Activated naive CD4-positive, alpha-beta T cell treated with anti-CD3 and anti-CD28 coated beads, Interleukin-2, amount 10 ng/mL, durations not matched to agents 7 days and 5 days (primary cell): Measurements from ENCODE around the gene TCF12.
A peak's percentile ranks its signal among the peaks of the same experiment; 100 is the strongest.
"Not testable (repeated sequence)": the region's sequence is repeated elsewhere in the genome, so short reads cannot be mapped to it uniquely, and the experiment has no call there.

Experiments used
- CTCF ChIA-PET: fragments of 350-600 bp; sonication (Branson Sonifier 250); formaldehyde crosslinking; loops from one replicate; lab custom pipeline; 2021; ENCODE audit warnings: antibody characterized with exemption; lab: Charles Lee
- DNase-seq: peaks from one replicate; pipeline ENCODE4 v3.0.0-alpha.2; 2020
- H3K27ac Mint-ChIP-seq: one replicate; pipeline ENCODE4 v1.8.0; 2021; ENCODE audit warnings: mild to moderate bottlenecking, moderate library complexity, mixed read lengths
- H3K27me3 Mint-ChIP-seq: one replicate; pipeline ENCODE4 v1.8.0; 2021; ENCODE audit warnings: mild to moderate bottlenecking, mixed read lengths
- H3K36me3 Mint-ChIP-seq: one replicate; pipeline ENCODE4 v1.8.0; 2021; ENCODE audit warnings: mixed read lengths
- H3K4me1 Mint-ChIP-seq: one replicate; pipeline ENCODE4 v1.8.0; 2021; ENCODE audit warnings: mixed read lengths
- H3K4me3 Mint-ChIP-seq: one replicate; pipeline ENCODE4 v1.8.0; 2021; ENCODE audit warnings: mild to moderate bottlenecking, moderate library complexity, mixed read lengths
- H3K9me3 Mint-ChIP-seq: one replicate; pipeline ENCODE4 v1.8.0; 2021; ENCODE audit warnings: mixed read lengths

TCF12 gene

GRCh38 chr15:57158997-57159668 lies 240.7 kb downstream of the TCF12 start:
- Mint-ChIP-seq H3K4me3 (no peak overlapping the region), H3K9me3 (peaks cover 2% of the 10 kb centered on the region), H3K36me3 (peaks cover 8% of the 10 kb centered on the region), H3K4me1 (no peaks in the 10 kb centered on the region), H3K27ac (no peak overlapping the region), H3K27me3 (no peaks in the 10 kb centered on the region)
- no peak for DNase-seq
- CTCF ChIA-PET, result interaction anchor here (1.7 kb wide), 1 partner anchor 12 kb away, joined by 6 read pairs; no protein-coding TSS in a partner anchor

- H3K36me3 Mint-ChIP-seq, result peaks cover 8% of the 10 kb centered on the region
- no peaks in the 10 kb centered on the region for H3K9me3 Mint-ChIP-seq
- H3K27ac Mint-ChIP-seq, result no peak overlapping the region
- no peaks in the 10 kb centered on the region for H3K4me1 Mint-ChIP-seq
- no peak for DNase-seq
- H3K4me3 Mint-ChIP-seq, result no peak overlapping the region
- CTCF ChIA-PET, result interaction anchor here (1.7 kb wide), 1 partner anchor 13 kb away, joined by 6 read pairs; no protein-coding TSS in a partner anchor
- H3K27me3 Mint-ChIP-seq, result no peaks in the 10 kb centered on the region
Observed at GRCh38 chr15:57159767-57160166, 241.3 kb downstream of the TCF12 start.

GRCh38 chr15:57160823-57161560 lies 242.5 kb downstream of the TCF12 start:
- no peaks in the 10 kb centered on the region for H3K9me3 Mint-ChIP-seq
- no peak overlapping the region for H3K27ac Mint-ChIP-seq
- CTCF ChIA-PET, result interaction anchor here (1.7 kb wide), 1 partner anchor 14 kb away, joined by 6 read pairs; no protein-coding TSS in a partner anchor
- no peak overlapping the region for H3K4me3 Mint-ChIP-seq
- H3K4me1 Mint-ChIP-seq, result no peaks in the 10 kb centered on the region
- peaks cover 9% of the 10 kb centered on the region for H3K36me3 Mint-ChIP-seq
- H3K27me3 Mint-ChIP-seq, result no peaks in the 10 kb centered on the region
- no peak for DNase-seq

GRCh38 chr15:57164251-57164650 lies 245.8 kb downstream of the TCF12 start:
- peaks cover 11% of the 10 kb centered on the region for H3K36me3 Mint-ChIP-seq
- H3K4me1 Mint-ChIP-seq, H3K4me3 Mint-ChIP-seq, DNase-seq, CTCF ChIA-PET, H3K9me3 Mint-ChIP-seq, H3K27me3 Mint-ChIP-seq: not testable (repeated sequence)
- peak overlapping the region; percentile 14 for H3K27ac Mint-ChIP-seq

GRCh38 chr15:57165992-57166391 lies 247.5 kb downstream of the TCF12 start:
- Mint-ChIP-seq H3K27ac (no peak overlapping the region), H3K4me3 (no peak overlapping the region), H3K36me3 (peaks cover 13% of the 10 kb centered on the region), H3K4me1 (no peaks in the 10 kb centered on the region), H3K27me3 (no peaks in the 10 kb centered on the region), H3K9me3 (no peaks in the 10 kb centered on the region)
- DNase-seq, result no peak
- CTCF ChIA-PET, result no interaction called here

GRCh38 chr15:57167821-57168395 lies 249.5 kb downstream of the TCF12 start:
- CTCF ChIA-PET, result interaction anchor here (1.0 kb wide), 1 partner anchor 21 kb away, joined by 3 read pairs; no protein-coding TSS in a partner anchor

GRCh38 chr15:57169643-57170042 lies 251.2 kb downstream of the TCF12 start:
- no peak for DNase-seq
- Mint-ChIP-seq H3K27ac (no peak overlapping the region), H3K4me1 (no peaks in the 10 kb centered on the region), H3K36me3 (peaks cover 14% of the 10 kb centered on the region), H3K27me3 (no peaks in the 10 kb centered on the region), H3K9me3 (no peaks in the 10 kb centered on the region), H3K4me3 (no peak overlapping the region)
- CTCF ChIA-PET, result no interaction called here

More at GRCh38 chr15:57167821-57168395, 249.5 kb downstream of the TCF12 start:
- Mint-ChIP-seq H3K27ac (no peak overlapping the region), H3K36me3 (peaks cover 21% of the 10 kb centered on the region), H3K9me3 (no peaks in the 10 kb centered on the region), H3K4me1 (no peaks in the 10 kb centered on the region), H3K4me3 (no peak overlapping the region), H3K27me3 (no peaks in the 10 kb centered on the region)
- no peak for DNase-seq

- no peak for DNase-seq
- Mint-ChIP-seq H3K4me1 (no peaks in the 10 kb centered on the region), H3K27me3 (no peaks in the 10 kb centered on the region), H3K36me3 (peaks cover 12% of the 10 kb centered on the region), H3K9me3 (no peaks in the 10 kb centered on the region), H3K4me3 (no peak overlapping the region), H3K27ac (no peak overlapping the region)
- CTCF ChIA-PET, result no interaction called here
Observed at GRCh38 chr15:57171426-57171825, 253.0 kb downstream of the TCF12 start.

GRCh38 chr15:57172925-57173324 lies 254.5 kb downstream of the TCF12 start:
- Mint-ChIP-seq H3K4me1 (no peaks in the 10 kb centered on the region), H3K27me3 (no peaks in the 10 kb centered on the region), H3K9me3 (no peaks in the 10 kb centered on the region), H3K4me3 (no peak overlapping the region), H3K27ac (no peak overlapping the region), H3K36me3 (peaks cover 18% of the 10 kb centered on the region)
- DNase-seq, result no peak
- CTCF ChIA-PET, result no interaction called here

GRCh38 chr15:57183041-57183440 lies 264.6 kb downstream of the TCF12 start:
- DNase-seq, result no peak
- H3K27ac Mint-ChIP-seq, result no peak overlapping the region
- no peaks in the 10 kb centered on the region for H3K27me3 Mint-ChIP-seq
- H3K36me3 Mint-ChIP-seq, result peaks cover 18% of the 10 kb centered on the region
- H3K4me3 Mint-ChIP-seq, result no peak overlapping the region
- CTCF ChIA-PET, result no interaction called here
- no peaks in the 10 kb centered on the region for H3K4me1 Mint-ChIP-seq
- H3K9me3 Mint-ChIP-seq, result no peaks in the 10 kb centered on the region

GRCh38 chr15:57183614-57184344 lies 265.3 kb downstream of the TCF12 start:
- Mint-ChIP-seq H3K9me3 (no peaks in the 10 kb centered on the region), H3K4me3 (no peak overlapping the region), H3K27ac (no peak overlapping the region), H3K27me3 (no peaks in the 10 kb centered on the region), H3K4me1 (no peaks in the 10 kb centered on the region), H3K36me3 (peaks cover 18% of the 10 kb centered on the region)
- no peak for DNase-seq
- CTCF ChIA-PET, result no interaction called here

- DNase-seq, result no peak
- H3K27ac Mint-ChIP-seq, result no peak overlapping the region
- H3K27me3 Mint-ChIP-seq, result no peaks in the 10 kb centered on the region
- H3K4me3 Mint-ChIP-seq, result no peak overlapping the region
- H3K9me3 Mint-ChIP-seq, result no peaks in the 10 kb centered on the region
- H3K36me3 Mint-ChIP-seq, result peaks cover 18% of the 10 kb centered on the region
- H3K4me1 Mint-ChIP-seq, result no peaks in the 10 kb centered on the region
- CTCF ChIA-PET, result no interaction called here
Observed at GRCh38 chr15:57184502-57184901, 266.1 kb downstream of the TCF12 start.

GRCh38 chr15:57185507-57186074 lies 267.1 kb downstream of the TCF12 start:
- H3K9me3 Mint-ChIP-seq, result no peaks in the 10 kb centered on the region
- no peaks in the 10 kb centered on the region for H3K27me3 Mint-ChIP-seq
- H3K4me1 Mint-ChIP-seq, result no peaks in the 10 kb centered on the region
- peaks cover 18% of the 10 kb centered on the region for H3K36me3 Mint-ChIP-seq
- H3K27ac Mint-ChIP-seq, result no peak overlapping the region
- no peak for DNase-seq
- H3K4me3 Mint-ChIP-seq, result no peak overlapping the region
- CTCF ChIA-PET, result no interaction called here

GRCh38 chr15:57189466-57189865 lies 271.0 kb downstream of the TCF12 start:
- H3K9me3 Mint-ChIP-seq, result no peaks in the 10 kb centered on the region
- no peak overlapping the region for H3K4me3 Mint-ChIP-seq
- no peak overlapping the region for H3K27ac Mint-ChIP-seq
- no peak for DNase-seq
- CTCF ChIA-PET, result no interaction called here
- no peaks in the 10 kb centered on the region for H3K4me1 Mint-ChIP-seq
- no peaks in the 10 kb centered on the region for H3K27me3 Mint-ChIP-seq
- peaks cover 20% of the 10 kb centered on the region for H3K36me3 Mint-ChIP-seq
